Astrocyte of the spinal cord (primary cell): Measurements from ENCODE around the gene CAMTA1.

Experiments
- DNase-seq: peaks from one replicate; pipeline ENCODE4 v3.0.0; 2011; ENCODE audit warnings: low read depth, low spot score
- H3K4me3 ChIP-seq: 2 replicates; pipeline ENCODE4 v1.5.1; 2011; ENCODE audit warnings: low read depth, mild to moderate bottlenecking, low read length, moderate library complexity
- CTCF ChIP-seq: IDR thresholded peaks from 2 replicates; pipeline ENCODE4 v1.5.1; 2012; ENCODE audit warnings: low read depth, mild to moderate bottlenecking, low read length, inconsistent platforms
- in situ Hi-C: cut with HindIII; loops from 2 replicates; pipeline ENCODE4 v1.10.0; 2017; ENCODE audit warnings: low sequenced_read_pairs

CAMTA1 gene

GRCh38 chr1:7590426-7590790 is 805.2 kb downstream of the CAMTA1 start:
- TF ChIP-seq CTCF: no peak
- no peak overlapping the region for H3K4me3 ChIP-seq
- DNase-seq: no peak
- in situ Hi-C loops: no loop called here

- H3K4me3 ChIP-seq: no peak overlapping the region
- in situ Hi-C loops: no loop called here
- DNase-seq: no peak
- no peak for TF ChIP-seq CTCF
These were observed 806.3 kb downstream of the CAMTA1 start for GRCh38 chr1:7591565-7591964.

- in situ Hi-C loops: no loop called here
- TF ChIP-seq CTCF: no peak
These were observed 807.0 kb downstream of the CAMTA1 start for GRCh38 chr1:7592120-7592798.

GRCh38 chr1:7594002-7594713 is 808.9 kb downstream of the CAMTA1 start:
- TF ChIP-seq CTCF: no peak
- DNase-seq: no peak
- in situ Hi-C loops: no loop called here

More at GRCh38 chr1:7592120-7592798, 807.0 kb downstream of the CAMTA1 start:
- DNase-seq: no peak
- no peak overlapping the region for H3K4me3 ChIP-seq

GRCh38 chr1:7594714-7595295 is 809.6 kb downstream of the CAMTA1 start:
- in situ Hi-C loops: no loop called here
- DNase-seq: no peak
- TF ChIP-seq CTCF: no peak

More at GRCh38 chr1:7594002-7594713, 808.9 kb downstream of the CAMTA1 start:
- H3K4me3 ChIP-seq: no peak overlapping the region

GRCh38 chr1:7595336-7595735 is 810.1 kb downstream of the CAMTA1 start:
- no peak overlapping the region for H3K4me3 ChIP-seq
- no peak for DNase-seq
- no peak for TF ChIP-seq CTCF
- in situ Hi-C loops: no loop called here

More at GRCh38 chr1:7594714-7595295, 809.6 kb downstream of the CAMTA1 start:
- H3K4me3 ChIP-seq: no peak overlapping the region
